Pulmonary artery endothelial cell (primary cell): ENCODE results near the gene BRF1. TPM values are rescaled to one million over a fixed set of nuclear protein-coding genes. Genes with fewer than 3 reads are reported as not detected.

Experiments
- DNase-seq: peaks from one replicate; pipeline ENCODE4 v3.0.0-alpha.2; 2011; ENCODE audit warnings: low read depth, low spot score
- total RNA-seq: library from RNA; depleted of rRNA; stranded (reverse); fragments of >200 nt; gene quantifications from 2 replicates; pipeline ENCODE4 v1.2.3, GENCODE V29; 2014

Gene BRF1
- total RNA-seq, 1 donor from 2014 or later = 33.1 TPM

- DNase-seq = no peak
Observed at GRCh38 chr14:105160776-105161175, 140.0 kb downstream of the BRF1 start.

- DNase-seq = no peak
Observed at GRCh38 chr14:105159344-105159743, 141.5 kb downstream of the BRF1 start.

Other genes starting within 250 kb of the BRF1 start
- 0.07 TPM in 1 of 2 replicates, not detected in the other for gene GPR132, start 235.6 kb downstream of the BRF1 start, total RNA-seq
- gene JAG2, start 132.2 kb downstream of the BRF1 start, total RNA-seq = 46.9 and 49.9 TPM in 2 replicates
- gene NUDT14, start 119.7 kb downstream of the BRF1 start, total RNA-seq = 26.9 and 44.8 TPM in 2 replicates
- 53.8 and 90.8 TPM in 2 replicates for gene BTBD6, start 52.5 kb downstream of the BRF1 start, total RNA-seq
- gene PACS2, start 13.7 kb upstream of the BRF1 start, total RNA-seq = 45.8 and 52.6 TPM in 2 replicates
- gene TEX22, start 97.5 kb upstream of the BRF1 start, total RNA-seq = 0.13 and 0.14 TPM in 2 replicates
- 44.1 and 44.2 TPM in 2 replicates for gene MTA1, start 118.8 kb upstream of the BRF1 start, total RNA-seq
- 166 and 183 TPM in 2 replicates for gene CRIP2, start 173.8 kb upstream of the BRF1 start, total RNA-seq
- 0.46 and 1.4 TPM in 2 replicates for gene CRIP1, start 185.9 kb upstream of the BRF1 start, total RNA-seq
- gene TEDC1, start 190.2 kb upstream of the BRF1 start, total RNA-seq = 14.2 and 25.3 TPM in 2 replicates
- gene TMEM121, start 225.6 kb upstream of the BRF1 start, total RNA-seq = 8.4 and 15.6 TPM in 2 replicates